HepG2 (cell line): ENCODE results near the gene RIPOR3. TPM values are rescaled to one million over a fixed set of nuclear protein-coding genes. Genes with fewer than 3 reads are reported as not detected.

Source experiments
- ATF7-NPFF ChIP-seq: sonication (generic); formaldehyde crosslinking; IDR thresholded peaks from 2 replicates; pipeline ENCODE4 v1.8.1; 2023; ENCODE audit warnings: mild to moderate bottlenecking, low read depth, missing genetic modification reagents, moderate library complexity
- HDAC6 ChIP-seq: fragments of 200-600 bp; sonication (generic); IDR thresholded peaks from 2 replicates; pipeline ENCODE4 v1.7.0; 2017; ENCODE audit warnings: mild to moderate bottlenecking, antibody characterized with exemption, low read length, low read depth
- KAT8 ChIP-seq: IDR thresholded peaks from 2 replicates; pipeline ENCODE4 v1.6.1; 2016; ENCODE audit warnings: missing genetic modification reagents, missing compliant biosample characterization
- KLF13 ChIP-seq: sonication (generic); formaldehyde crosslinking; IDR thresholded peaks from 2 replicates; pipeline ENCODE4 v1.4.0; 2020; ENCODE audit warnings: mild to moderate bottlenecking, missing genetic modification reagents
- NFKB2 ChIP-seq: sonication (generic); formaldehyde crosslinking; IDR thresholded peaks from 2 replicates; pipeline ENCODE4 v1.4.0; 2020; ENCODE audit warnings: missing genetic modification reagents, borderline replicate concordance
- NRL ChIP-seq: sonication (generic); formaldehyde crosslinking; IDR thresholded peaks from 2 replicates; pipeline ENCODE4 v1.5.0; 2020; ENCODE audit warnings: missing genetic modification reagents, mild to moderate bottlenecking, moderate library complexity, borderline replicate concordance
- PHF8 ChIP-seq: sonication (generic); formaldehyde crosslinking; IDR thresholded peaks from 2 replicates; pipeline ENCODE4 v1.5.0; 2020; ENCODE audit warnings: missing genetic modification reagents
- POGZ ChIP-seq: sonication (generic); formaldehyde crosslinking; IDR thresholded peaks from 2 replicates; pipeline ENCODE4 v1.4.0; 2020; ENCODE audit warnings: mild to moderate bottlenecking, missing genetic modification reagents
- SIN3A ChIP-seq: IDR thresholded peaks from 2 replicates; pipeline ENCODE4 v1.6.1; 2011; ENCODE audit warnings: low read depth, mild to moderate bottlenecking, control low read depth, low read length, borderline replicate concordance
- SP140L ChIP-seq: sonication (generic); formaldehyde crosslinking; IDR thresholded peaks from 2 replicates; pipeline ENCODE4 v1.4.0; 2020; ENCODE audit warnings: missing genetic modification reagents, borderline replicate concordance
- TBX3 ChIP-seq: fragments of 450-650 bp; IDR thresholded peaks from 2 replicates; pipeline ENCODE4 v1.6.1; 2017; ENCODE audit warnings: antibody characterized with exemption, mild to moderate bottlenecking, inconsistent platforms, borderline replicate concordance
- TMF1 ChIP-seq: sonication (generic); formaldehyde crosslinking; IDR thresholded peaks from 2 replicates; pipeline ENCODE4 v1.8.1; 2022; ENCODE audit warnings: low read depth, missing genetic modification reagents
- ZBTB49 ChIP-seq: sonication (generic); formaldehyde crosslinking; IDR thresholded peaks from 2 replicates; pipeline ENCODE4 v1.4.0; 2020; ENCODE audit warnings: missing genetic modification reagents, borderline replicate concordance
- ZBTB7B ChIP-seq: sonication (generic); formaldehyde crosslinking; IDR thresholded peaks from 2 replicates; pipeline ENCODE4 v1.4.0; 2020; ENCODE audit warnings: missing genetic modification reagents
- ZNF331 ChIP-seq: sonication (generic); formaldehyde crosslinking; IDR thresholded peaks from 2 replicates; pipeline ENCODE4 v1.4.0; 2020; ENCODE audit warnings: missing genetic modification reagents
- ZNF414 ChIP-seq: sonication (generic); formaldehyde crosslinking; IDR thresholded peaks from 2 replicates; pipeline ENCODE4 v1.5.0; 2020; ENCODE audit warnings: missing genetic modification reagents
- ZNF614 ChIP-seq: IDR thresholded peaks from 2 replicates; pipeline ENCODE4 v1.6.1; 2018; ENCODE audit warnings: missing biosample characterization, missing genetic modification reagents, inconsistent platforms, borderline replicate concordance
- ZSCAN31 ChIP-seq: sonication (generic); formaldehyde crosslinking; IDR thresholded peaks from 2 replicates; pipeline ENCODE4 v1.5.0; 2020; ENCODE audit warnings: low read depth, mild to moderate bottlenecking, missing genetic modification reagents
- ZSCAN5A ChIP-seq: sonication (generic); formaldehyde crosslinking; IDR thresholded peaks from 2 replicates; pipeline ENCODE4 v1.8.0; 2022; ENCODE audit warnings: mild to moderate bottlenecking, missing genetic modification reagents, borderline replicate concordance
- polyA plus RNA-seq, 8 experiments: library from polyadenylated mRNA; depleted of rRNA in 3 of 8; stranded (reverse) in 7 of 8; unstranded in 1 of 8; fragments of >200 nt; fragmentation: Illumina TruSeq in 4 of 8; extraction: Trizol in 4 of 8; gene quantifications; 2 replicates each; pipeline versions ENCODE4 v1.2.1 to v1.2.3, GENCODE V29; 2011 to 2016; ENCODE audit warnings: low read depth in 4 of 8, missing spikeins in 1 of 8, mixed read lengths in 1 of 8; ENCODE audit not compliant: insufficient read depth in 1 of 8
- total RNA-seq, 5 experiments: library from RNA; depleted of rRNA; stranded (reverse); fragments of >200 nt; fragmentation: Illumina TruSeq; extraction: Trizol; gene quantifications; 2 replicates each; pipeline ENCODE4 v1.2.3, GENCODE V29; 2016; ENCODE audit warnings: low read depth in 1 of 5
- TF ChIP-seq, protein P1 (sequence below): sonication (generic); formaldehyde crosslinking; IDR thresholded peaks from 2 replicates; pipeline ENCODE4 v1.8.1; 2022; ENCODE audit warnings: low read depth, mild to moderate bottlenecking, missing genetic modification reagents
- TF ChIP-seq, protein P2 (sequence below): IDR thresholded peaks from 2 replicates; pipeline ENCODE4 v1.6.1; 2016; ENCODE audit warnings: missing compliant biosample characterization, missing genetic modification reagents, borderline replicate concordance

RIPOR3 gene
- total and polyA plus RNA-seq, 2 of the 13 experiments (the other 11 are each of a cell fraction or from before 2014, with no cell fraction given) = 0.18 TPM; not detected in 1

- TF ChIP-seq ZSCAN5A (CRISPR knock-in tag) (no peak), NRL (CRISPR knock-in tag) (no peak), KLF13 (CRISPR knock-in tag) (no peak), ATF7-NPFF (no peak), SIN3A (no peak), HDAC6 (no peak), KAT8 (CRISPR knock-in tag) (peak; percentile 31; the same call in 1 of the 2 replicates), ZNF614 (CRISPR knock-in tag) (0 out of 2 replicates have a peak, but pooled peaks have one; percentile 22), PHF8 (CRISPR knock-in tag) (no peak), ZNF331 (CRISPR knock-in tag) (peak; percentile 81), ZBTB49 (CRISPR knock-in tag) (no peak), ZNF414 (CRISPR knock-in tag) (no peak), SP140L (CRISPR knock-in tag) (no peak), ZSCAN31 (CRISPR knock-in tag) (peak; percentile 65), TMF1 (CRISPR knock-in tag) (peak; percentile 64; the same call in 1 of the 2 replicates), NFKB2 (CRISPR knock-in tag) (peak; percentile 68; the same call in 1 of the 2 replicates), TBX3 (peak; percentile 28; the same call in 1 of the 2 replicates), POGZ (peak; percentile 48; the same call in 1 of the 2 replicates), ZBTB7B (CRISPR knock-in tag) (peak; percentile 74)
- TF ChIP-seq, protein P1, sequence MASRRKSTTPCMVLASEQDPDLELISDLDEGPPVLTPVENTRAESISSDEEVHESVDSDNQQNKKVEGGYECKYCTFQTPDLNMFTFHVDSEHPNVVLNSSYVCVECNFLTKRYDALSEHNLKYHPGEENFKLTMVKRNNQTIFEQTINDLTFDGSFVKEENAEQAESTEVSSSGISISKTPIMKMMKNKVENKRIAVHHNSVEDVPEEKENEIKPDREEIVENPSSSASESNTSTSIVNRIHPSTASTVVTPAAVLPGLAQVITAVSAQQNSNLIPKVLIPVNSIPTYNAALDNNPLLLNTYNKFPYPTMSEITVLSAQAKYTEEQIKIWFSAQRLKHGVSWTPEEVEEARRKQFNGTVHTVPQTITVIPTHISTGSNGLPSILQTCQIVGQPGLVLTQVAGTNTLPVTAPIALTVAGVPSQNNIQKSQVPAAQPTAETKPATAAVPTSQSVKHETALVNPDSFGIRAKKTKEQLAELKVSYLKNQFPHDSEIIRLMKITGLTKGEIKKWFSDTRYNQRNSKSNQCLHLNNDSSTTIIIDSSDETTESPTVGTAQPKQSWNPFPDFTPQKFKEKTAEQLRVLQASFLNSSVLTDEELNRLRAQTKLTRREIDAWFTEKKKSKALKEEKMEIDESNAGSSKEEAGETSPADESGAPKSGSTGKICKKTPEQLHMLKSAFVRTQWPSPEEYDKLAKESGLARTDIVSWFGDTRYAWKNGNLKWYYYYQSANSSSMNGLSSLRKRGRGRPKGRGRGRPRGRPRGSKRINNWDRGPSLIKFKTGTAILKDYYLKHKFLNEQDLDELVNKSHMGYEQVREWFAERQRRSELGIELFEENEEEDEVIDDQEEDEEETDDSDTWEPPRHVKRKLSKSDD = no peak
- TF ChIP-seq, protein P2, sequence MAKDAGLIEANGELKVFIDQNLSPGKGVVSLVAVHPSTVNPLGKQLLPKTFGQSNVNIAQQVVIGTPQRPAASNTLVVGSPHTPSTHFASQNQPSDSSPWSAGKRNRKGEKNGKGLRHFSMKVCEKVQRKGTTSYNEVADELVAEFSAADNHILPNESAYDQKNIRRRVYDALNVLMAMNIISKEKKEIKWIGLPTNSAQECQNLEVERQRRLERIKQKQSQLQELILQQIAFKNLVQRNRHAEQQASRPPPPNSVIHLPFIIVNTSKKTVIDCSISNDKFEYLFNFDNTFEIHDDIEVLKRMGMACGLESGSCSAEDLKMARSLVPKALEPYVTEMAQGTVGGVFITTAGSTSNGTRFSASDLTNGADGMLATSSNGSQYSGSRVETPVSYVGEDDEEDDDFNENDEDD (CRISPR knock-in tag) = no peak
Measured at GRCh38 chr20:50580016-50580747, 111.2 kb downstream of the RIPOR3 start (continued).
